ENCODE results near the gene TSPAN7. TPM values are rescaled to one million over a fixed set of nuclear protein-coding genes. Genes with fewer than 3 reads are reported as not detected.

Gene TSPAN7
- total RNA-seq, 1 donor from 2014 or later: 1.1 TPM

DNA sequence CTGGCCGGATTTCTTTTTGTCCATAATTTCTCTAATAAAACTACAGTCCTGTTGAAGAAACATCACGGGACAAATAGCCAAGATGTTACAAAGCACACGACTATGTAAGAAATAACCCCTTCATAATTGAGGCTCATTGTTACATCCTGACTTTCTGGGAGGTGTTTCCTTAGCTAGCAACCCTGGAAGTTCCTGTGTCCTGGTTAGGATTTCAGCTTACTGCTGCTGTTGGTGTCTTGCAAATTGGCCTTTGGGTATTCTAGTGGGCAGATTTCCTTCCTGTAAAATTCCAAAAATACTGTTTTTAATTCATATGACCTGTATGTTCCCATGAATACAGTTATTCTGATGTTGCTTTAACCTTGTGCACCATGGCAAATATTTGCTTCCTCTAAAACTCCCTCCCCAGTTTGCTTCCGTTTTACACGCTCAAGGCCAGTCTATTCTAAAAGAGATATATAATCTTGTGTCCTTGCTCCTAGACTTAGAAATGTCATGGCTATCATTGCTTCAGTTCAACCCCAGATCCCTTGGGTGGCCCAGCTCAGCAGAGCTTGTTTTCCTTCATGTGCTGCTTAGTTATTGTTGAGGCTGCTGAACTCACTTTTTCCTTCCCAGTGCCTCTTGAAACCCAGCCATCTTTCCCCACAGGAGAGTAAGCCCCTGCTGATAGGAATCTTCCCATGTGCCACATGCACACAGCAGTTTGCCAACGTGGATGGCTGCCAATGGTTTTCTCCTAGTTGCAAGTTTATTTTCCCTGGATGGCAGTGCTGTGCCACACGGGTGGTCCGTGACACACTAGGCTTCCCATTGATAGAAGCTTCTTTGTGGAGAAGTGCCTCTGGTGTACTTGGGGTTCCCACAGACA, 75.8 kb downstream of the TSPAN7 start:
- DNase-seq (ENCODE audit: low read depth): no peak
- Histone ChIP-seq H3K4me3 (ENCODE audit: low read depth, low read length) (no peak overlapping the region), H3K27me3 (ENCODE audit: control insufficient read depth, insufficient read depth, low read length) (no peaks in the 10 kb centered on the region), H3K36me3 (ENCODE audit: control insufficient read depth, insufficient read depth, low read length) (no peaks in the 10 kb centered on the region)
- FAIRE-seq: no peak
- TF ChIP-seq, protein P1, sequence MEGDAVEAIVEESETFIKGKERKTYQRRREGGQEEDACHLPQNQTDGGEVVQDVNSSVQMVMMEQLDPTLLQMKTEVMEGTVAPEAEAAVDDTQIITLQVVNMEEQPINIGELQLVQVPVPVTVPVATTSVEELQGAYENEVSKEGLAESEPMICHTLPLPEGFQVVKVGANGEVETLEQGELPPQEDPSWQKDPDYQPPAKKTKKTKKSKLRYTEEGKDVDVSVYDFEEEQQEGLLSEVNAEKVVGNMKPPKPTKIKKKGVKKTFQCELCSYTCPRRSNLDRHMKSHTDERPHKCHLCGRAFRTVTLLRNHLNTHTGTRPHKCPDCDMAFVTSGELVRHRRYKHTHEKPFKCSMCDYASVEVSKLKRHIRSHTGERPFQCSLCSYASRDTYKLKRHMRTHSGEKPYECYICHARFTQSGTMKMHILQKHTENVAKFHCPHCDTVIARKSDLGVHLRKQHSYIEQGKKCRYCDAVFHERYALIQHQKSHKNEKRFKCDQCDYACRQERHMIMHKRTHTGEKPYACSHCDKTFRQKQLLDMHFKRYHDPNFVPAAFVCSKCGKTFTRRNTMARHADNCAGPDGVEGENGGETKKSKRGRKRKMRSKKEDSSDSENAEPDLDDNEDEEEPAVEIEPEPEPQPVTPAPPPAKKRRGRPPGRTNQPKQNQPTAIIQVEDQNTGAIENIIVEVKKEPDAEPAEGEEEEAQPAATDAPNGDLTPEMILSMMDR (IDR thresholded peaks at IDR 0.05; ENCODE audit: insufficient read depth, low read length, severe bottlenecking): no peak

DNA sequence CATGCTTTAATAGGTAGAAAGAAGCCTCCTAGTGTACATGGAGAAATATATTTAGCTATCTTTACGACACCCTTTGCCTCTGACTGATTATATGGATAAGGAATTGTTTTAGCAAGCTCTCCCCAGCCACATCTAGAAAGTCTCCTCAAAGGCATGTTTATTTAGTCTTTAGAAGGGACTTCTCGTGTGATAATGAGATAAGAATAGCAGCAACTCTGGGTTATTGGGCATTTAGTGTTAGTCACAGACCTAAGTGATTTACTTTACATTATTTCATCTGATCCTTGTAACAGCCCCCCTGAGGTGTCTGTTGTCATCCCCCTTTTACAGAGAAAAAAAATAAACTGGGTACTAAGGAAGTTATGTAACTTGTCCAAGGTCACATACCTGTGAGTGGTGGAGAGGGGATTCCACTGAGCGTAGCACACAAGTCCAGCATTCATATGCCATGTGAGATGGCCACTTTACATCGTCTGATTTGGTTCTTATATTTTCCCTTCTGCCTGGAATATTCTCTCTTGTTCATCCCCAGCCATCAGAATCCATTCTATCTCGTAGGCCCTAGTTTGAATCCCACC, 77.7 kb downstream of the TSPAN7 start:
- TF ChIP-seq, protein P1 (IDR thresholded peaks at IDR 0.05; ENCODE audit: insufficient read depth, low read length, severe bottlenecking): no peak
- Histone ChIP-seq H3K4me3 (ENCODE audit: low read depth, low read length) (no peak overlapping the region), H3K27me3 (ENCODE audit: control insufficient read depth, insufficient read depth, low read length) (no peaks in the 10 kb centered on the region), H3K36me3 (ENCODE audit: control insufficient read depth, insufficient read depth, low read length) (no peaks in the 10 kb centered on the region)
- FAIRE-seq (no peak), DNase-seq (ENCODE audit: low read depth) (no peak)

DNA sequence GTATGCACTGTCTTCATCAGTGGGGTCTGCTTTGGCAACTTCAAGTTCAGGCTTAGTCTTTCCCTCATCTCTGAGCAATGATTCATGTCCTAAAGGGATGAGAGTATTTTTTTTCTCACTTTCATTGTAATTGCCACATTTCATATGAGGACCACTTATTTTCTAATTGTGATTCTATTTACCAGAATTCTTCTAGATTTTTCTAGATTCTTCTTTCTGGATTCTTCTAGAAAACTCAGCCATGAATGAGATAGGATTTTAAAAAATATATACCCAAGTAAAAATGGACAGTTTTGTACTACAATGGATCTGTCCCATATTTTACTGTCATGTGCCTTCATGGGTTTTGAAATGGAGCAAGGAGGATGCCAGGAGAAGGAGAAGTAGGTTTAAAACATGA, 78.4 kb downstream of the TSPAN7 start:
- no peaks in the 10 kb centered on the region for H3K27me3 ChIP-seq (ENCODE audit: control insufficient read depth, insufficient read depth, low read length)
- DNase-seq (ENCODE audit: low read depth): no peak
- no peak overlapping the region for H3K4me3 ChIP-seq (ENCODE audit: low read depth, low read length)
- TF ChIP-seq, protein P1 (IDR thresholded peaks at IDR 0.05; ENCODE audit: insufficient read depth, low read length, severe bottlenecking): no peak
- FAIRE-seq: no peak
- no peaks in the 10 kb centered on the region for H3K36me3 ChIP-seq (ENCODE audit: control insufficient read depth, insufficient read depth, low read length)

DNA sequence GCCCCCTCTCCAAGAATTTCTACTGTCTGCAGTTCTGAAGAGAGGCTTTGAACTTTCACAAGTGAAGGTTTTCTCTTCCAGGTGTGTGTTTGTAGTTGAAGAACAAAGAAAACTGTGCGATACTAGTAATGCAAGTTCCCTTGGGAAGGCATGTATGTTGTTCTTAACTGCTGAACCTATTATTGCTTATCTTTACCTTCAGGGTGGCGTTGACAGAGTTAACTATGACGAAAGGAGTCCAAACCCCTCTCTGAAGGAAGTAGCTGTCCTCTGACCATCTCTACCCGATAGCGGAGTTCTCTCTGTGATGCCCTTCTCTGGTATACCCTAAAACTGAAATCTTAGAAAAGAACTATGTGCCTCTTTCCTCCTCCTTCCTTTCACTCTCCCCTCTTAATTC, 79.9 kb downstream of the TSPAN7 start:
- no peaks in the 10 kb centered on the region for H3K27me3 ChIP-seq (ENCODE audit: control insufficient read depth, insufficient read depth, low read length)
- no peak for FAIRE-seq

DNA sequence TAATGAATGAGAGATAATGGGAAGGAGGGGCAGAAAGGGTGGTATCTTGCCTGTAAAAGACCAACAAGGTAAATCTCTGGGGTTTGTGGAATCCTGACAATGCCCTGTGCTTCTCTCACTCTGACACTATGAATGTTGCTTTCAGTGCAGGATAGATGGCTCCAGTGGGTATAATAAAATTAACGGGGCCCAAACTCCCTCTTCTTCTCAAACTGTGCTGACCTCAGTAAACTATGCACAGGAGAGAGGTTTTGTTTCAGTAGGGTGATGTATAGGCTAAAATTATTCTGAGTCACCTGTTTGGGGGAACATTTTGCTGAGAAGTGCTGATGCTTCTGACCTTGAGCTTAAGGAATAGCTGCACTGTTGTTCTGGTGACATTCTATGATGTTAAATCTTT, 82.6 kb downstream of the TSPAN7 start:
- Histone ChIP-seq H3K4me3 (ENCODE audit: low read depth, low read length) (no peak overlapping the region), H3K27me3 (ENCODE audit: control insufficient read depth, insufficient read depth, low read length) (no peaks in the 10 kb centered on the region), H3K36me3 (ENCODE audit: control insufficient read depth, insufficient read depth, low read length) (no peaks in the 10 kb centered on the region)
- TF ChIP-seq, protein P1 (IDR thresholded peaks at IDR 0.05; ENCODE audit: insufficient read depth, low read length, severe bottlenecking): no peak
- no peak for FAIRE-seq
- no peak for DNase-seq (ENCODE audit: low read depth)

More for the DNA sequence above, 79.9 kb downstream of the TSPAN7 start:
- DNase-seq (ENCODE audit: low read depth): no peak
- TF ChIP-seq, protein P1 (IDR thresholded peaks at IDR 0.05; ENCODE audit: insufficient read depth, low read length, severe bottlenecking): no peak
- Histone ChIP-seq H3K36me3 (ENCODE audit: control insufficient read depth, insufficient read depth, low read length) (no peaks in the 10 kb centered on the region), H3K4me3 (ENCODE audit: low read depth, low read length) (no peak overlapping the region)
